HG03139 (cell line): ENCODE results near the gene STPG3.
"Not testable (repeated sequence)": the region's sequence is repeated elsewhere in the genome, so short reads cannot be mapped to it uniquely, and the experiment has no call there.

ENCODE experiments used
- ATAC-seq: cut with Tn5 transposase; IDR thresholded peaks from one replicate; pipeline ENCODE4 v1.9.1; 2021; ENCODE audit not compliant: unreplicated experiment

STPG3 gene

DNA sequence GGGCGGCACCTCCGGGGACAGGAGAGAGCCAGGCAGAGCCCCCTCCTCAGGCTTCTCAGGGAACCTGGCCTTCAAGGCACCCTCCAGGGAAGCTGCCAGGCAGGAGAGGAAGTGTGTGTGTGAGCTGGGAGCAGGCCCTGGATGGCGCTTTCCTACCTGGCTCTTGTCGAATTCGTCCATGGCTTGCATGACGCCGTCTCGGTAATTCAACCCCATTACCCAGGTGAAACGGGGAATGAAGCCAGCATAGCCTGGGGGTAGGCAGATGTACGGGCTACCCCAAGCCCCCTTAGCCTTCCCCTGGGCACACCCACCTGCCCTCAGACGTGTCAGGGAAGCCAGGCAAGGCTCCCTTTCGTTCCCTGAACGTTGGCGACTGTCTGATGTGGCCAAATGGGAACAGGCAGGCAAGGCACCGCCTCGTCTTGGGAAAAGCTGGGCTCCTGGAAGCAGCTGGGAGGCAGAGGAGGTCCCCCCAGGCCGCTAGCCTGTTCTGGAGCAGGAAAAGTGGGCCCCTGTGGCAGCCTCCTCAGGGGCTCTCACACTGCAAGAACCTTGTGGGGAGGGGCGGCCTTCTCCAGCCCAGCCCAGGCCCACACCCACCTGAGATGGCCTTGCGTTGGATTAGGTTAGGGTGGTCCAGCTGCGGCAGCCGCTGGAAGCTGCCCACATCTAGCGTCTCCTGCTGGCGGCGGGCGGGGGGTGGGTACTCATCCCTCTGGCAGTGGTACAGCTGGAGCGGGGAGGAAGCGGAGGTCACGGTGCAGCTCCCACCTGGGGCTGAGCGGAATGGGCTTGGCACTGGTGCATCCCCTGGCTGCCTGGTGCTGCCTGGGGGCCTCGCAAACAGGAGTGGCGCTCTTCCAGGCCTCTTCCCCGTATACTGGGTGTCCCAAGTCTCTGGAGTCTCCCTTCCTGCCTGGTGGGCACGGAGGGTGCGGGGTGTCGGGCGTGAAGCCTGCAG, 6.3 kb upstream of the STPG3 start:
- no peak for ATAC-seq

DNA sequence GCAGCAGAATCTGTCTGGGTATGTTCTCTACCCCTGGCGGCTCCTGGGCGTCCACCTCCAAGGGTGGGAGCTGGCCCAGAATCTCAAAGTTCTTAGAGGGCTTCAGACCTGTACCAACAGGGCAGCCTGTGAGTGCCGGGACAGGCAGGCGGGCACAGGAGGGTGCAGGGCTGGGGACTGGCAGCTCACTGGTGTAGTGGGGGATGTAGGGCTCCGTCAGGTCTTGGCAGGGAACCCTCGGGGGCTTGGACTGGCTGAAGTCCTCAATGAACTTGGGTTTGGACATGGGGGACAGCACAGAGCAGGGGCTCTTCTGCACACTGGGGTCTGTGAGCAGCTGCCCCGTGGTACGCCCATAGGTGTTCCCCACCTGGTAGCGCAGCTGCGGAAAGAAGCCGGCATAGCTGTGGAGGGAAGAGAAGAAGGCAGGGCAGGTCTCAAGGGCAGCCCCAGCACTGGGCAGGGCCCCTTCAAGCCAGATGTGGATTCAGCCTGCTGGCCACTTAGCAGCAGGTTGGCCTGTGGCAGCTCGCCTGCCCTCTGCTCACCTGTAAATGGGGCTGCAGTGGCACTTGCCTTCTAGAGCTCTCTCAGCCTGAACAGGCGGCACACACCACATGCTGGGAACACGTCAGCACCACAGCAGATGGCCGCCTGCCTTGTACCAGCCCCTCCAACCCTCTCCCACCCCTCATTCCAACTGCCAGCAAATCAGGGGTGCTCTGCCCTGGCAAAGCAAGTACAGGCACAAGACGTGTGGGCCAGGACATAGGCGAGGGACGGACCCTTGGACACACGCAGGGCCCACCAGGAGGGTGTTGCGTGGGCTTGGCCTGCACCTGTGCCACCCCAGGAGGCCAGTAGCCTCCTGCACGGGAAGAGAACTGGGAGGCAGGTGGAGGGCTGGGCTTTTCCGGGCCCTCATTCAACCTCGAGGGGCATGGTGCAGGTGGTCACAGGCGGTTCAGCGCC, 5.3 kb upstream of the STPG3 start:
- no peak for ATAC-seq

DNA sequence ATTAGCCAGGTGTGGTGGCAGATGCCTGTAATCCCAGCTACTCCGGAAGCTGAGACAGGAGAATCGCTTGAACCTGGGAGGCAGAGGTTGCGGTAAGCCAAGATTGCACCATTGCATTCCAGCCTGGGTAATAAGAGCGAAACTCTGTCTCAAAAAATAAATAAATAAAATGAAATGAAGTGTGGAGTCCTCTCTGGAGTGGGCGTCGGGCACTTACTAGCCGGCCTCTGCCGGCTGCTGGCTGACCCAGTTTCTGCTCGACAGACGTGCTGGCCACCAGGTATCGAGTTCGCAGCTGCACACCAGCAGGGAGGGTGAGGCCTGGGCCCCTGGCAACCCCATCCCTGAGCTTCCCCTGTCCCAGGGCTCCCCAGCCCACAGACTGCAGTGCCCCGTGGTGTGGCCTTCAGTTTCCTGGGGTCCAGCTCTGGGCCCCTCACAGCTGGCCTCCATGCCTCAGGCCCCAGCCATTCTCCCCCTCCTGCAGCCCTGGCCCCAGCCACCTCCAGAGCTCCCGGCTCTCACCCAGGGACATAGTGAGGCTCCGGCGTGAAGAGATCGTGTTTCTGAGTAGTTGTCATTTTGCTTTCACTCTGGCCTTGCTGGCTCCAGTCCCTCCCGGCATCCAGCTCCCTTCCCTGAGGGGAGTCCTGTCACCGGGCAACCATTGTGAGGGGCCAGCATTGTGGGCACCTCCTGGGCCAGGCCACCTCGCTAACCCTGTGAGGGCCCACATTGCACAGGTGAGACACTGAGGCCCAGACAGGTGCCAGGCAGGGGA, 3.8 kb upstream of the STPG3 start:
- ATAC-seq, result no peak

DNA sequence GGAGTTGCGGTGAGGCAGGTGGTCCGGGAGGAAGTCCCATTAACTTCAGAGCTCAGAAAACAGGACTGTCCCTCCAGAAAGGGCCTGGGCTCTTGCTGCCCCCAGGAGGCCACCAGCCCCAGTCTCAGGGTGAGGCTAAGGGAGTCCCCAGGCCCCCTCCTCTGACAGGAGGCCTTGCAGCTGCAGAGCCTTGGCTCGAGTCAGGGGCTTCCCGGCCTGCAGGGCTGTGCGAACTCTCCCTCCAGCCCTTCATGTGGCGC, 3.2 kb upstream of the STPG3 start:
- ATAC-seq, result no peak

DNA sequence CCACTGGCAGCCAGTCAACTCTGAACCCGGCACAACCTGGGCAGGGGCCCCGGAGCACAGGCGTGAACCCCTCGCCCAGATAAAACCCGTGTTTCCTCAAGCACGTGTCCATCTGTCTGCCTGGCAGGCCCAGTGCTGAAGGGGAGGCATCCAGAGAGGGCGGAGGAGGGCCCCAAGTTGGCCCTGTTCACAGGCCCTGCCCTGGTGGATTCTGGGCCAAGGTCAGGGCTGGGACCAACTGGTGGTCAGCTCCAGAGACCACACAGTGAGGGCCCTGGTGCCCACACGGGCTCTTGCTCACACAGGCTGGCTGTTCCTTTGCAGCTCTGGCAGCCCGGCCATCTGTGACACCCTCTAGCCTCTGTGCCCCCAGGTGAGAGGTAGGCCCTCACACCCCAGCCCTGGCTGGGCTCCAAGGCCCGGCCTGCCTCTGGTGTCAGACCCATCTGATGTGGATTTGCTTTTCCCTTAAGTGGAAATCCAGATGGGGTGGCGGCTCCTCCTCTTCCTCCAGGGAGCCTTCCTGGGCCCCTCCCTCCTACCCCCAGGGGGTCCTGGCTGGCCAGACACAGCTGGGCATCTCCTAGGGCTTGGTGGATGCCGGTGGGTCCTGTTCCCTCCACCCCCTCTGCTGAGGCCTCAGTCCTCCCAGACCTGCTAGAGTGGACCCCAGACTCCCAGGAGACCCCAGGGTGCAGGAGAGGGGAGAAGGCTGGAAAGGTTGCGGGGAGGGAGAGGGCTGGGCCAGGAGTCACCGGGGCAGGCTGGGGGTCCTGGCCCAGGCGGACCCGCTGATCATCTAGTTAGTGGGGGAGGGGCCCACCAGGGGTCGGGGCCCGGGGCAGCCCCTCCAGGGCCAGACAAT, 525 bp upstream of the STPG3 start:
- ATAC-seq, result no peak

DNA sequence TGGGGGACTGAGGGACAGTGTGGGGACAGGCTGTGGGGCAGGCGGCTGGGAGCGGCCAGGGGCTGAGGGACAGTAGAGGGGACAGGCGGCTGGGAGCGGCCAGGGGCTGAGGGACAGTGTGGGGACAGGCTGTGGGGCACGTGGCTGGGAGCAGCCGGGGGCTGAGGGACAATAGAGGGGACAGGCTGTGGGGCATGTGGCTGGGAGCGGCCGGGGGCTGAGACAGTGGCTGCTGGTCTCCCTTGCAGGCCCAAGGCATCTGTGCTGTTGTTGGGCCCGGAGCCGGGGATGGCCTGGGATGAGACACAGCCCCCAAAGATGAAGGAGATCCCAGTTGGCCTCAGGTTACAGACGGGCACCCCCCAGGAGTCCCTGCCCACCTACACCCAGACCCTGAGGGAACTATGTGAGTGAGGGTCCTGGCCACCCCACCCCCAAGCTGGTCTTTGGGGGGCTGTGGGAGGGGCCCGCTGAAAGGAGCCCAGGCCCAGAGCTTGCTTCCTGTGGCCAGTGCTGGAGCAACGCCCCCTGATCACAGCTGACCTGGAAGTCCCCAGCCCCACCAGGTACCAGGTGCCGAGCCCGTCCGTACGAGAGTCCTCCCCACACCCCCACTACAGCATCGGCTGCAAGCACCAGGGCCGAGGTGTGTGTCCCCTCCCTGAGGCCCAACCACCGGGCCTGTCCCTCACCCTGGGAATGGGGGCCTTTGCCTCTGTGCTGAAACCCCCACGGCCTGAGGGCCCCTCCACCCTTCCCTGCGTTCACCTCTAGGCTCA, 593 bp downstream of the STPG3 start:
- ATAC-seq, result no peak

DNA sequence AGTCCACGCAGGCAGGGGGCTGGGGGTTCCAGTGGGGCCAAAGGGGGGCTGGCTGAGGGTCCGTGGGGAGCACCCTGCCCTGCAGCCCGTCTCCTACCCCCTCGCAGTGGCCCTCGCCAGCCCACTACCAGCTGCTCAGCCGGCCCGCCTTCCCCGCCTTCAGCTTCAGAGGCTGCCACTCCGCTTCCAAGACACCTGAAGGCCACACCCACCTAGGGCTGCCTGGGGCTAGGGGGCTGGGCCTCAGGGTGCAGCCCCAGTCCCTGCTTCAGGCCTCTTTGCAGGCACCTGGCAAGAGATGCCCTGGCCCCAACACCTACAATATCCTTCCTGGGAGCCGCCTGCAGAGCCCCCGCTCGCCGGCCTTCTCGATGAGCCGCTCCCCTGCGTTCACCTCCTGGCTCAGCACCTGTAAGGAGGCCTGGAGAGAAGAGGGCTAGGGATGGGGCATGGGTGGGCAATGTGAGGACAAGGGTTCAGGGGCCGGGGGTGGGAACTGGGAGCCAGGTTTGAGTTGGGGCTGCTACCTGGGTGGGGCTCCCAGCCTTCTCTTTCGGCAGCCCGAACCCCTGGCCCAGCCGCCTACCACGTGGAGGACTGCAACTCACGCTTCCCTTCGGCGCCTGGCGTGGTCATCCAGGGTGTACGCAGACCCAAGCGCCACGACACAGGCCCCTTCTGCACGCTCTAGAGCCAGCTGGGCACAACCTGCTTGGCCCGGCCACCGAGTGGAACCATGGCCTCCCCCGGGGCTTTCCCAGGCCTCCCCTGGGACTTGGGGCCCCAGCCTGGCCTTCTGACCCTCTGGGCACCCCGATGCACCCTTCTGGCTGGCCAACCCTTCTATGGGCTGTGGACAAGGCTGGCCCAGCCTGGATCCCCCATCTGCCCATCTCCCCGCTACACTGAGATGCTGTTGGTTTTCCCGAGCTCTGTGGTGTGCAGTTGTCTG, 1.7 kb downstream of the STPG3 start:
- ATAC-seq, result no peak

DNA sequence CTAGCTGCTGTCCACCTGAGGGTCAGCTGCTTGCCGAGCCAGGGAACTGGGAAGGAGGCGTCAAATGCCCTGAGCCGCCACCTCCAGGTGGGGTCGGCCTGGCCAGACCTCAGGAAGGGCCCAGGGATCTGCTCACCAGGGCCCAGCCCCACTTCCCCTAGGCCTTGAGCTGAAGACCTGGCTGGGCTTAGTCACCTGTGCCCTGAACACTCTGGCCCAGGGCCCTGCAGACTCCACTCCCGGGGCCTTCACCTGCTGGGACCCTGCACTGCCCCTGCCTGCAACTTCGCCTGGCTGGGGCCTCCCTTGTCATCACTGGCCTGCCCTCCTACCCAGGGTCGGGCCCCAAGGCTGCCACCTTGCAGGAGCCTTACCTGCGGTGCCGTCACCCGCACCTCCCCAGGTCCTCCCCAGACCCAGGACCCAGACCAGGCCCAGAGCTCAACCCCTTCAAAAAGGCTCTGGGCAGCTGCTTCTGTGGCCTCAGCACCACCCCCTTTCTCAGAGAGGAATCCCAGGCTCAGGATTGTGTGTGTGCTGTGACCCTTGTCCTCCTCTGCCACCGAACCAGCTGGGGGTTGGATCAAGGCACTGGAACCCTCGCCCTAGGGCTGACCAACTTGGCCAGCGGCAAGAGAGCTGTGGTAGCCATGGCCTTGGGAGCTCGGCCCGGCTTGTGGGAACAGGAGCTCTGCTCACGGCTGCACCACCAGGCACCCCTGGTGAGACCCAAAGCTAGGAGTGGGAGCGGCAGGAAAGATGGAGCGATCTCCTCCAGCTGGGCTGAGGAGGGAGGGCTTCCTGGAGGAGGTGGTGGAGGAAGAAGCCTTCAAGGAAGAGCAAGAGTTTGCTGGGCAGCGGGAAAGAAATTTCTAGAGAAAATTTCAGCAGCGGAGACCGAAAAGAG, 2.9 kb downstream of the STPG3 start:
- ATAC-seq, result no peak

DNA sequence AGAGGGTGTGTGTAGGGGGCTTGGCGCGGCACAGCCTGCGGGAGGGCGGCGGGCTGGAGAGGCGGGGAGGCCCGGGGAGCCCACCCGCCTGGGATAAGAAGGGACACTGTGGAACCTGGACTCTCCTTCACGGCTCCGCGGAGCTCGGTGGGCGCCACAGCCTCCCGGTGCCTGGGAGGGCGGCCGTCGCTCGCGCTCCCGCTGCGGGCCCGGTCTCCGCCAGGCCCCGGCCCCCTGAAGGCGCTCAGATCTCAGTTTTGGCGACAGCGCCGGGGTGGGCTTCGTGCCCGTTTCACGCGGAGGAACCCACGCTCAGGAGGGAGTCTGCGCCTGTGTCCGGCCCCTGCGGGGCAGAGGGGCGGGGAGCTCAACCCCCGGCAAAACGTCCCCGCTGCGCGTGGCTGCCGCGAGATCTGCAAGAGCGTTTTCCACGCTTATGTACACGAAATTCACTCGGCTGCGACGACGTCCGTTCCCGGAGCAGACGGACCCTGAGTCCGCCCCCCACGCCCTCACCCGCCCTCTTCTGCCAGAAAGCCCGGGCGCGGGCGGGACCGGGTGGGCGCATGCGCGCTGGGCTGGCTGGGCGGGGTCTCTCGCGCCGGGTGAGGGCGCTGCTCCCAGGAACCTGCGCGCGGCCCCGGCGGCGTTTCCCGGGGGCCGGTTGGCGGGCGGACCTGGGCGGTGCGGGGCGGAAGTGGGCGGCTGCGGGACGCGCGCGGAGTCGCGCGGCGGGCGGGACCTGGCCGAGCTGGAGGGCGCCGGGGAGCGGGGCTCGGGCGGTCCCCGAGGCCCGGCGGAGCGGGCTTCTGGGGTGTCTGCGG, 3.8 kb downstream of the STPG3 start, which contains the start of gene NELFB:
Gene NELFB (plus strand): TSS at position 704 of the 824 bp plus-strand sequence.
- ATAC-seq, result peak; percentile 70

DNA sequence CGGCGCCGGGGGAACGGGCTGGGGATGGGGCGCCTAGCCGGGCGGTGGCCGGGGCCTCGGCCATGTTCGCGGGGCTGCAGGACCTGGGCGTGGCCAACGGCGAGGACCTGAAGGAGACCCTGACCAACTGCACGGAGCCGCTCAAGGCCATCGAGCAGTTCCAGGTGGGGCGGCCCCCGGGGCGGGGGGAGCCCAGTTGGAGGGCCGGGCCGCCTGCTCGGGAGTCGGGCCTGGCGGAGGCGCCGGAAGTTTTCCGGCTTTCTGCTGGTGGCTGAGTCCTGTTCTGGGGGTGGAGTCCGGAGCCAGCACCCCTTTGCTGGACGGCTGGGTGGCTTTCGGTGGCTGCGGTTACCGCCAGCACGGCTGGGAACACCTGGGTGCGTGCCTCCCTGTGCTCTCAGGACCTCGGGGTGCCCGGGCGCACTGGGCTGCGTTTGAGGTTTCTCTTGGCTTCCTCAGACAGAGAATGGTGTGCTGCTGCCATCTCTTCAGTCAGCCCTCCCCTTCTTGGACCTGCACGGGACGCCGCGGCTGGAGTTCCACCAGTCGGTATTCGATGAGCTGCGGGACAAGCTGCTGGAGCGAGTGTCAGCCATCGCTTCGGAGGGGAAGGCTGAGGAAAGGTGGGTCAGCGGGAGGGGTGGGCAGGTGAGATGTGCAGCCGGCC, 4.5 kb downstream of the STPG3 start:
- no peak for ATAC-seq

DNA sequence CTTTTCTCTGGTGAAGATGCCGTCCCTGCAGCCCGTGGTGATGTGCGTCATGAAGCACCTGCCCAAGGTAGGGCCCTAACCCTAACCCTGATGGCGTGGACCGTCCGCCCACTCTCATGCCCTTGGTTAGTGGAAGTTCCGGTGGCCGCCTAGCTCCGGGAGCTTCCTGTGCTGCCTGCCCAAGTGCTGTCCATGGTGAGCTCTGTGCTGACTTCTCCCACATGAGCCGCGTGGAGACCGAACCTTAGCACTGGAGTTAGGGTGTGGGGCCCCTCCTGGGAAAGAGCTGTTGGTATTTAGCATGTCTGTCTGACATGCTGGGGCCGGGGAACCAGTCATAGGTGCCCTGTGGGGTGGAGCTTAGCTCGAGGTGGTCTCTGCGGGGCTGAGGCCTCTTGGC, 5.3 kb downstream of the STPG3 start:
- no peak for ATAC-seq

DNA sequence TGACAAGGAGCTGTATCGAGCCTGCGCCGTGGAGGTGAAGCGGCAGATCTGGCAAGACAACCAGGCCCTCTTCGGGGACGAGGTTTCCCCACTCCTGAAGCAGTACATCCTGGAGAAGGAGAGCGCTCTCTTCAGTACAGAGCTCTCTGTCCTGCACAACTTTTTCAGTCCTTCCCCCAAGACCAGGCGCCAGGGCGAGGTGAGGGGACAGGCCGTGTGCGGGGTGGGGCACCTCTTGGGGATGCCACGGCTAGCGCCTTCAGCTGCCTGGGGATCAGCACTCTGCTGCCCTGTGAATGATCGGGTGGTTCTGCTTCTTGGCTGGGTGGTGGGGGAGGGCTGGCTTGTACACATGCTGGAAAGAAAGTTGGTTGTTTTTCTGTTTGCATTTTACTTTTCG, 5.8 kb downstream of the STPG3 start:
- ATAC-seq, result no peak

DNA sequence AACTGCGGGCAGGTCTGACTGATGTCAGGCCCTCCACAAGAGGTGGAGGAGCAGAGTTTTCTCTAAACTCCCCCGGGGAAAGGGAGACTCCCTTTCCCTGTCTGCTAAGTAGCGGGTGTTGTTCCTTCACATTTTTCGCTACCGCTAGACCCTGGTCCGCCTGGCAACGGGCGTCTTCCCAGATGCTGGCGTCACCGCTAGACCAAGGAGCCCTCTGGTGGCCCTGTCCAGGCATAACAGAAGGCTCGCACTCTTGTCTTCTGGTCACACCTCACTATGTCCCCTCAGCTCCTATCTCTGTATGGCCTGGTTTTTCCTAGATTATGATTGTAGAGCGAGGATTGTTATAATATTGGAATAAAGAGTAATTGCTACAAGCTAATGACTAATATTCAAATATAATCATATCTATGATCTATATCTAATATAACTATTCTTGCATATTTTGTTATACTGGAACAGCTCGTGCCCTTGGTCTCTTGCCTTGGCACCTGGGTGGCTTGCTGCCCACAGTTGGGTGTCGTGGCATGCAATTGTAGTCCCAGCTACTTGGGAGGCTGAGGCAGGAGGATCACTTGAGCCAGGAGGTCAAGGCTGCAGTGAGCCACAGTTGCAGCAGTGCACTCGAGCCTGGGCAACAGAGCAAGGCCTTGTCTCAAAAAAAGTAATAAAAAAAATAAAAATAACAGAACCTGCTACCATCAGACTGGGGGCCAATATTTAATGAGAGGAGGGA, 11.3 kb downstream of the STPG3 start:
- not testable (repeated sequence) for ATAC-seq

DNA sequence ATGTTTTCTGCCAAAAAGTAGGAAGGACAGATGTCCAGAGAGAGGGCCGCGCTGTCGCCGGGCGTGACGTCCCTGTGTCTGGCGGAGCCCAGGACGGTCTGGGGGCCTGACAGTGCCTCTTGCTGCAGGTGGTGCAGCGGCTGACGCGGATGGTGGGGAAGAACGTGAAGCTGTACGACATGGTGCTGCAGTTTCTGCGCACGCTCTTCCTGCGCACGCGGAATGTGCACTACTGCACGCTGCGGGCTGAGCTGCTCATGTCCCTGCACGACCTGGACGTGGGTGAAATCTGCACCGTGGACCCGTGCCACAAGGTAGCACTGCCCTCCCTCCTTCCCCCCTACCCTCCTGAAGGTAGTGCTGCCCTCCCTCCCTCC, 11.8 kb downstream of the STPG3 start:
- no peak for ATAC-seq

DNA sequence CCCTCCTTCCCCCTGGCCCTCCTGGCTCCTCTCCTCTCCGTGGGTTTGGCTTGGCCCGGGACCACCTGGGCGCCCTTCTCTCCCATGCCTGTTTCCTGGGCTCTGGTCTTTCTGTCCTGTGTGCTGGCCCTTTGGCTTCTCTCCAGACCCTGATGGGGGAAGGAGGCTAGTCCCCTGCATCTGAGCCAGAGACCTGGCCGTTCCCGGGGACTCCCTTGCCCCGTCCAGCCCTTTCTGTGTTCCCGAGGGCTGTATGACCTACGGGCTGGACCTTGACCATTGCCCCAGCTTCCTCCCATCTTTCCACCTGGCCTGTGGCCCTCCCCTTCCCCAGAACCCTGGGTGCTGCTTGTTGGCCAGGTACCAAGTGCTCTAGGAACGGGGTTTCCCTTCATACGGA, 12.4 kb downstream of the STPG3 start:
- ATAC-seq, result no peak
